ENCODE data around the gene ALG14.
A peak's percentile ranks its signal among the peaks of the same experiment; 100 is the strongest.
"Not testable (repeated sequence)": the region's sequence is repeated elsewhere in the genome, so short reads cannot be mapped to it uniquely, and the experiment has no call there.

ALG14 gene

GRCh38 chr1:95086949-95087533 is 14.3 kb upstream of the ALG14 start:
- DNase-seq = no peak

DNA sequence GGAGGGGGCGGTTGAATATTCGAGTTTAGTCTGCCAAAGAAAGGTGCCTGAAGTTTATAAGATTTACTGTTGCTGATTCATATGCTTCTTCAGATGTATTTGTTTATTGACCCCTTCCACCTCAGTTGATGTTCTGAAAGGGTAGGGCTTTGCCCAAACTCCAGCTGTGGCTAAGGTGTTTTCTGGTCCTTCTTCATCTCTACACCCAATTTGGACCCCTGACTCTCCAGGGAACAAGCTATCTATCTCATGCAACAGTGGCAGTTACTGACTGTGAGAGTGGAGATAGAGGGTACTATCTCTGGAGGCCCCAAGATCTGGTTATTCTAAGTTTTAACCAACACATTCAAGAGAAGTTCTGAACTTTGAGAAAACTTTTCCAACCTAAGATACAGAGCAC is 12.6 kb upstream of the ALG14 start:
- no peak for DNase-seq

DNA sequence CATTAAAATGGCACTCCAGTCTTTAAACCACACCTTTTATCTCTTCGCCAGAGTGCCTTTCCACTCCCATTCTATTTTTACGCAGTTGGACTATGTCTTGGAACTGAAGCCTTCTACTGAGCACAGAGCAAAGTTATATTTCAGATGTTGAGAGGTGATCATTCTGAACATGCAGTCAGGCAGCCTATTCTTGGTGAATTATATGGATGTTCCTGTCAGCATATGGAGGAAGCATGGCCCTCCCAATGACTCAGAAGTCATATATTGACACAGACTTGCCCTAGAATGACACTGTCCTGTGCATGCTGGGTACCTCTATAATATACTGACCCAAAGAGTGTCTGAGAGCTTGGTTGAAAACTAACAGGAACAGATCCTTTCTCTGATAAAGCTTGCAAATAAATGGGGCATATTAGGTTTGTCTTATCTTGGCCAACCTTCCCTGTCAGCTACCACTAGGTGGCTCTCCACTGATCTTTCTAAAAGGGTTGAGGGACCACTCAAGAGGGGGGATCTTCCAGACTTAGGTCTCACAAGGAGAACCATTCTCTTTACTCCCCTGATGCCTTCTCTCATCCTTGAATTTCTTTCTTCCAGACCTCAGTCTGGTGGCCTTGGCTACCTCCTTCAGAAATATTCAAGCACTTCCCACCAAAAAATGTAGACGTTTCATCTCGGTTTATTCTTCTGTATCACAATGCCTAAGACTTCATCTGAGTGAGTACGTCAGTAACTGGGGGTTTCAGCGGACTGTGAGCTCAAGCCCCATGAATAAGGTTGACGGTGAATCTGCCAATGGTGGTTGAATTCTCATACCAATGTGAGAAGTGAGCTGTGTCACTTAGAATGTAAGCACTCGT is 11.8 kb upstream of the ALG14 start:
- no peak for DNase-seq

DNA sequence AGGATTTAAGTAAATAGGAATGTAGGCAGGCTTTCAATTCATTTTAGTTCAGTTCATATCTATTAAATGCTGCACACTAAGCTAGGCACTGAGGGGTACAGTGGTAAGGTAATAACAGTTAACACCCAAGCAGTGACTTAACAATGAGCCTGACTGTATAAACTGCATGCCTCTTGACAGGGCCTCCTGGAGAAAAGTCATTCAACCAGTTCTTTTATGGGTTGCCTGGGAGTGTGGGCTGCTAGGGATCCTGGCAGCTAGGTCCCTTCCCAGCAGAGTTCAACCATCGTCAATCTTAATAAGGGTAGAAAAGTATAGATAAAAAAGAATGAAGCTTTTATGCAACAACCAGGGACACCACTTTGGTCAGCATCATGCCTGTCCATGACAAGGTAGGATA is 8.1 kb upstream of the ALG14 start:
- no peak for DNase-seq

GRCh38 chr1:95080446-95080845 is 7.7 kb upstream of the ALG14 start:
- no peak for DNase-seq

- DNase-seq = no peak
Observed at GRCh38 chr1:95076034-95076433, 3.3 kb upstream of the ALG14 start.

DNA sequence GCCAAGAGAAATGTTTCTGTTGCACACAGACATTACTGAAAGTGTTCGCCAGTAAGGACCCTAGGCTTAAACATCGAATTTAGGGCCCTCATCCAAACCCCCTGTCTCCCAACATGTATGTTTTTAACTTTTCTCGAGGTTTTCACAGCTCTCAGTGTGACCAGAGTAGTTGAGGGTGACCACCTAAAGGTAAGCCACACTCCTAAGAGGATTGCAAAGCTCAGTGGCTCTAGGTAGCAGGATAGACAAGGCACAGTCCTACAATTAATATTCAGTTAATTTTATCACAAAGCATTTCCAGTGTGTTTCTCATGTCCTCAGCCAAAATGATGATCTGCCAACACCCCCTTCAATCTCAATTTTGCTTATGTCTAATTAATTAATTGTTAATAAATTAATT is 695 bp upstream of the ALG14 start:
- no peak for DNase-seq

- DNase-seq = no peak
Observed at GRCh38 chr1:95072117-95072516, 634 bp downstream of the ALG14 start.

DNA sequence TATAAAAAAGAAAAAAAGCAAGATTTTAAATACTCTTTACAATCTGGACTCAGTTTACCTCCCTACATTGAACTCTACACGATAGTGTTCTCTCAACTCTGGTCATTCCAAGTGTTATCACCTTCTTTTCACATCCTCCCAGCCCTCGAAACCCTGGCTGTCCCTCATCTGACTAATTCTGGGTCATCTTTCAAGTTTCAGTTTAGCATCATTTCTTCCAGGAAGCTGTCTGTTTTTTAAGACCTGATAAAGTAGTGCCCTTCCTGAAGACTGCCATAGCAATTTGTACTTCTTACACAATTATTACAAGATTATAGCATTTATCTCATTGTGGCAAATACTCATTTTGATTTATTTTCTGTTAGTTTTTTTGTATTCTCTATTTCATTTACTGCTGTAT is 1.2 kb downstream of the ALG14 start:
- no peak for DNase-seq

- DNase-seq = no peak
Observed at GRCh38 chr1:95069710-95070093, 3.0 kb downstream of the ALG14 start.

GRCh38 chr1:95068956-95069709 is 3.6 kb downstream of the ALG14 start:
- DNase-seq = no peak

GRCh38 chr1:95067568-95067967 is 5.2 kb downstream of the ALG14 start:
- no peak for DNase-seq

DNA sequence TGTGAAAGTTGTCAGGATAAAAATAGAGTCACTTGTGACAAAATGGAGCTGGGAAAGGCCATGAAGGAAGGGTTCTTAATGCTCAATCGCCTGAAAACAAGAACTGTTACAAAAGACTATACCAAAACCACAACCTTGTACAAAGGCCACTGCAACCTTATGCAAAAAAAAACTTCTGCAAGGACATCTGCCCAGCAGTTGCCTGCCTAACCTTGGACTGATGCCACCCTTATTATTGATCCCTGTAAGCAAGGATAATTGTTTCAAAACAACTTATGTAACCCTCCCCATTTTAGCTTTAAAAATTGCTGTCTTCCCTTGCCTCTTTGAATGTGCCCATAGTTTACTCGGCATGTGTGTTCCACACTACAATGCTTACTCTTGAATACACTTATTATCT is 5.7 kb downstream of the ALG14 start:
- DNase-seq = no peak

DNA sequence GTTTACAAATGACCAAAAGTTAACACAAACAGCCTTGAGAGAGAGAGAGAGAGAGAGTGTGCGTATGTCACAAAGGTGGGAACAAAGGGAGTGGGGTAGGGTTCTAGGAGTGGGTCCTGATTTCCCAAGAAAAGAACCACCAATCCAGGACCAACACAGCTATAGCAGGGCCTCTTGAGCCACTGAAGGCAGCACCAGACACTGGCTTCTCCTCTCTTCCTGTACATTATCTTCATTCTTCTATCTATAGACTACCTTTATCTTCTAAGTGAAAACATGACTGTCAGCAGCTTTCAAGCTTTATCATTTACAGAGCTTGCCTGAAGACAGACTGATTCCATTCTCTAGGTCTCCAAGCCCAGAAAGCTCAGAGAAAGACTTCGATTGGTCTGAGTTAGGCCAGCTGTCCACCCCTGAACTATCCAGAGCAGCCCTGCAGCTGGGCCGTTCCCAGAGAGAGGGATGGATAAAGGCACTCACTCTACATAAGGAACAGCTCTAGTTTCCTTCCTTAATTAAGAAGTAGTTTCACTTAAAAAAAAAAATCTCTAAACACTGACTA is 11.2 kb downstream of the ALG14 start:
- no peak for DNase-seq

GRCh38 chr1:95058974-95059373 is 13.8 kb downstream of the ALG14 start:
- no peak for DNase-seq

DNA sequence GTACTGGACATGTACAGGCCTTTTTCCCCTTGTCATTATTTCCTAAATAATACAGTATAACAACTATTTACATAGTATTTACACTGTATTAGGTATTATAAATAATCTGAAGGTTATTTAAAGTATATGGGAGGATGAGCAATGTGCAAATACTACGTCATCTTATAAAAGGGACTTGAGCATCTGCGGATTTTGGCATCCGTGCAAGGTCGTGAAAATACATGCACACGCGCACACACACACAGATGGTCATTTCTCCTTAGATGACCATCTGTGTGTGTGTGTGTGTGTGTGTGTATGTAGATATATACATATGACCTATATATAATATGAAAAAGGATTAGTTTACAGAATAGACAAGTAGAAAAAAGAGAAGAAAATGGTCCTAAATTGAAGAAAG is 15.4 kb downstream of the ALG14 start:
- no peak for DNase-seq

DNA sequence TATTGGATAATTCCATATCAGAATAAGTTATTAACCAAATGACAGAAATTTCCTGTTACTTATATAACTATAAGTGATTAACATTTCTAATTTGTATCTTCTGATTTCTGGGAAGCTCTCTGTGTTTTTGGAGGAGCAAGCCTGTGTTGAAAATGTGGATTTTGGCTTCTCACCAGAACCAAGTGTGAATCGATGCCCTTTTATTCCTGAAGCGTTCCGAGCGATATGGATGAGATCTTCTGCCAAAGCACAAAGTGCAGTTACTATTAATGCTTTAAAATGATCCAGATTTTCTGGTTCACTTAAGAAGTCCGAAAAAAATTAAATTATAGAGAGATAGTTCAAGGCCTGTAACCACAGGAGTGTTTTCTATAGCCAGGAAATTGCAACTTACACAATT is 22.8 kb downstream of the ALG14 start:
- no peak for DNase-seq

- DNase-seq = no peak
Observed at GRCh38 chr1:95048317-95048716, 24.4 kb downstream of the ALG14 start.

DNA sequence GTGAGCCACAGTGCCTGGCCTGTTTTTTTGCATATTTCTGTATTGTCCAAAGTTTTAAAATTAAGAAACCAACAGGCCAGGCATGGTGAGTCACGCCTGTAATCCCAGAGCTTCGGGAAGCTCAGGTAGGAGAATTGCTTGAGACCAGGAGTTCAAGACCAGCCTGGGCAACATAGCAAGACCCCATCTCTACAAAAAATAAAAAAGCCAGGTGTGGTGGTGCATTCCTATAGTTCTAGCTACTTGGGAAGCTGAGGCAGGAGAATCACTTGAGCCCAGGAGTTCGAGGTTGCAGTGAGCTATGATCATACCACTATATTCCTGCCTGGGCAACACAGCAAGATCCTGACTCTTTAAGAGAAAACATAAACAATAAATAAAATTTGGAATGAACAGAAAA is 25.1 kb downstream of the ALG14 start:
- not testable (repeated sequence) for DNase-seq

GRCh38 chr1:95046359-95046758 is 26.4 kb downstream of the ALG14 start:
- no peak for DNase-seq

DNA sequence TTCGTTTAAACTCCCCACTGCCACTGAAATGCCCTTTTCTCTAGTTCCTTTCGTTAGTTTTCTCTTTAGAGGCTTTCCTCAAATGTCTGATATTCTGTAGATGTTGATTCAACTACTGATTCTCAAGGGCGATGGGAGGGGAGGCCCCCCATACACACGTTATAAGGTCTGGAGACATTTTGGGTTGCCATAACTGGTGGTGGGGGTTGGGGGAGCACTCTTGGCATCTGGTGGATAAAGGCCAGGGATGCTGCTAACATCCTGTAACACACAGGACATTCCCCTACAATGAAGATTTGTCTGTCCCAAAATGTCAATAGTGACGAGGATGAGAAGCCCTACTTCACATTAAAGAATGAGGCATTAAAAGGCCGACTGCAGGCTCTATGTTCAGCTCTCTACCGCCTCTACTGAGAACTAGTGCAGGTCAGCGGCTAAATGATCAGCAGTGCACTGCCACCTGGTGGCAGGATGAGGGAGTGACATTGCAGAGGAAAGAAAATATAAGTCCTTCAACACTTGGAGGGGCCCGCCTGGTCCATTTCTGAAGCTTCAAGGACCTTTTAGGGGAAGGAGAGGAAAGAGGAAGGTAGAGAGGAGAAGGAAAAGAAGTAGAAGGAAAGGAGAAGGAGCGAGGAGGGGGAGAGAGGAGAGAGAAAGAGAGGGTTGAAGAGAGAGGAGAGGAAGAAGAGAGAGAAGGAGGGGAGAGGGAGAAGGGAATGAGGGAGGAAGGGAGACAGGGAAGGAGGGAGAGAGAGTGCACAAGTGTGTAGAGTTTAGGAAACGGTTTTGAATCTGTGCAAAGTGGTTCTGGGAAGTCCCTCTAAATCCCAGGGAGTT is 29.4 kb downstream of the ALG14 start:
- peak; percentile 63 for DNase-seq

DNA sequence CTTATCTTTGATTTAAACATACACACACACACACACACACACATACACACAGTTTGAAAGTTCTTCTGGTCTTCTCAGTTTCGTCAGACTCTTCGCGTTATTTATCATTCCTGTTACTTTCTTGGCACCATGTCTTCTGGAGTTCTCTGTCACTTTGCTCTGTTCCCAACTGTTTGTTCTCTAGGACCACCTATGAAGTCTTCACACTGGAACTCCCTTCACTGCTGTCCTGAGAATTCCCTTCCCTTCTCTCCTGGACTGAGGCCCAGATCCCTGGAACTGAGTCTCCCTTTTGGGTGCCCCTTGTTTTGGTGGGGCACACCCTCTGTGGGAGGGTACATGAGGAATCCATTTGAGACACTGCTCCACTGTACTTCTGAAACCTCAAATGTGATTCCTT is 30.5 kb downstream of the ALG14 start:
- no peak for DNase-seq

All from KG1 (cell line).